HFF-Myc (cell line): ENCODE measurements around the gene RAB36.

Experiments
- DNase-seq: peaks from one replicate; pipeline ENCODE4 v3.0.0-alpha.2; 2011; ENCODE audit warnings: low read depth; ENCODE audit errors: extremely low read depth
- H3K4me3 ChIP-seq: replicated peaks from 2 replicates; pipeline ENCODE4 v1.5.1; 2011; ENCODE audit warnings: low read depth, mild to moderate bottlenecking, control low read depth, low read length
- CTCF ChIP-seq: IDR thresholded peaks from 2 replicates; pipeline ENCODE4 v1.5.1; 2012; ENCODE audit warnings: mild to moderate bottlenecking, low read depth, low read length, control low read depth; ENCODE audit errors: missing control alignments

Gene RAB36

GRCh38 chr22:23113847-23114720, 31.2 kb upstream of the RAB36 start:
- no peak for TF ChIP-seq CTCF
- no peak overlapping the region for H3K4me3 ChIP-seq
- no peak for DNase-seq

DNA sequence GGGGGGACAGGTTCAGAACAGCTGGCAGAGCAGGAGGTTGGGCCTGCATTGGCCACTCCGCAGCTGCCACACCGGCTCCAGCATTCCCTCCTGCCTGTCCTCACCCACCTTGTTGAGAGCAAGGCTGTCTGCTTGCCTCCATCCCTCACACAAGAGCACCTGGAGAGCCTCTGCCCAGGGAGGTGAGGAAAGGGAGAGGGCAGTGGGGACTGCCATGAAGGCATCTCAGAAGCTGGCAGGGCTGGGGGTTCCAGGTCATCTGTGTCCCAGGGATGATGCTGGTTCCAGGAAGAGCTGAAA, 30.6 kb upstream of the RAB36 start:
- no peak for DNase-seq
- no peak overlapping the region for H3K4me3 ChIP-seq
- no peak for TF ChIP-seq CTCF

GRCh38 chr22:23115369-23115768, 29.9 kb upstream of the RAB36 start:
- DNase-seq = no peak
- no peak for TF ChIP-seq CTCF
- H3K4me3 ChIP-seq = no peak overlapping the region

- no peak for TF ChIP-seq CTCF
- no peak for DNase-seq
- H3K4me3 ChIP-seq = no peak overlapping the region
These were observed 29.3 kb upstream of the RAB36 start for GRCh38 chr22:23115825-23116494.

GRCh38 chr22:23116506-23117263, 28.6 kb upstream of the RAB36 start:
- DNase-seq = no peak
- TF ChIP-seq CTCF = no peak
- no peak overlapping the region for H3K4me3 ChIP-seq

DNA sequence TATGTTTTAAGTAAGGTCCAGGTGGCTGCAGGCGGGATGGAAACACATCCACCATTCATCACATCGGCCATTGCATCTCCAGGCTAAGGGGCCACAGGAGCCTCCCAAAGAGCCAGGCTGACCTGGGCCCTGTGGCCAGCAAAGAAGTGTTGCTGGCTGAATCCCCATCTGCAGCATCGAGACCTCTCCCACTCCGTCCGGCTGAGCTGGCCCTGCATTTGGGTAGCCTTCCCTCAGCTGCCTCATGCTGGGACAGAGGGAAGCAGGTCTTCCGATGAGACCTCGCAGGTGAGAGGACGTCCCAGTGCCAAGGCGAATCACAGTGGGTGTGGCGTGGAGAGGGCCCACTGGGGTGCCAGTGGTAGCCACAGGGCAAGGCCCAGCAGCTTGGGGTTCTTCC, 28.0 kb upstream of the RAB36 start:
- DNase-seq = no peak
- H3K4me3 ChIP-seq = no peak overlapping the region
- TF ChIP-seq CTCF = no peak
